Measurements from ENCODE around the gene NANOS1. TPM values are rescaled to one million over a fixed set of nuclear protein-coding genes. Genes with fewer than 3 reads are reported as not detected.

Gene NANOS1
- total and polyA plus RNA-seq, 2 donors (not counting 1 experiment from before 2014, with no cell fraction given) = 1.1 to 1.2 TPM

GRCh38 chr10:119080521-119081259, 51.2 kb downstream of the NANOS1 start, which contains the start of gene EIF3A:
EIF3A (minus strand) TSS chr10:119080817; CDS start chr10:119080676, 141 bp downstream.
- Histone ChIP-seq H4K20me1 (ENCODE audit: control insufficient read depth, extremely low read depth, insufficient read depth, low read length) (peaks cover 16% of the 10 kb centered on the region), H3K4me2 (ENCODE audit: extremely low read depth, insufficient read depth, low read length) (peak within 1 kb of the TSS; percentile 79), H3K36me3 (ENCODE audit: control insufficient read depth, insufficient read depth, low read length) (no peaks in the 10 kb centered on the region), H3K9me3 (ENCODE audit: control insufficient read depth, insufficient read depth, low read depth, low read length) (no peaks in the 10 kb centered on the region), H3K27ac (ENCODE audit: insufficient read depth, low read length) (peak within 1 kb of the TSS; percentile 99), H3K27me3 (ENCODE audit: control insufficient read depth, insufficient read depth, low read length) (no peaks in the 10 kb centered on the region), H3K4me1 (ENCODE audit: control insufficient read depth, extremely low read depth, insufficient read depth, low read length) (peaks cover 2% of the 10 kb centered on the region), H3K4me3 (replicated peaks in 1 of 4; ENCODE audit: control extremely low read depth in 1 of 4, insufficient read depth in 1 of 4, low read depth in 3 of 4, low read length in 4 of 4) (peak within 1 kb of the TSS; percentile 81 to 99 (median 96)), H3K79me2 (ENCODE audit: control insufficient read depth, insufficient read depth, low read length) (peaks cover 53% of the 10 kb centered on the region), H3K9ac (ENCODE audit: insufficient read depth, low read length) (peak within 1 kb of the TSS; percentile 100), H2AFZ (ENCODE audit: low read length) (peak within 1 kb of the TSS; percentile 86)
- TF ChIP-seq EZH2 (IDR thresholded peaks at IDR 0.05; ENCODE audit: low read length, missing control alignments) (no peak), CTCF (conservative IDR thresholded peaks at IDR 0.05 in 1 of 2, IDR thresholded peaks at IDR 0.05 in 1 of 2; ENCODE audit: low read depth in 1 of 2, low read length in 2 of 2) (no peak)
- peak; percentile 88 to 92 for DNase-seq (ENCODE audit: low read depth in 2 of 2)

Other genes with a start within 250 kb of the NANOS1 start
- 112 TPM in 2 replicates for gene EIF3A, start 51.1 kb downstream of the NANOS1 start, total RNA-seq
- gene EIF3A, start 51.1 kb downstream of the NANOS1 start, polyA plus RNA-seq = 39.9 and 45.3 TPM in 2 replicates
- 79.1 and 116 TPM in 2 replicates for gene DENND10, start 74.4 kb downstream of the NANOS1 start, total RNA-seq
- 92.4 and 125 TPM in 2 replicates for gene DENND10, start 74.4 kb downstream of the NANOS1 start, polyA plus RNA-seq
- gene SFXN4, start 136.0 kb downstream of the NANOS1 start, total RNA-seq = 17.7 TPM in 2 replicates
- 10.3 and 18.1 TPM in 2 replicates for gene SFXN4, start 136.0 kb downstream of the NANOS1 start, polyA plus RNA-seq
- gene PRDX3, start 149.1 kb downstream of the NANOS1 start, total RNA-seq = 144 and 287 TPM in 2 replicates
- gene PRDX3, start 149.1 kb downstream of the NANOS1 start, polyA plus RNA-seq = 303 and 333 TPM in 2 replicates
- 19.0 and 24.1 TPM in 2 replicates for gene GRK5, start 177.9 kb downstream of the NANOS1 start, total RNA-seq
- gene GRK5, start 177.9 kb downstream of the NANOS1 start, polyA plus RNA-seq = 26.9 and 90.3 TPM in 2 replicates